ENCODE measurements around the gene ST6GAL1. TPM values are rescaled to one million over a fixed set of nuclear protein-coding genes. Genes with fewer than 3 reads are reported as not detected.

ST6GAL1 gene
- total RNA-seq, 6 experiments from 2014 or later = 389 to 574 (median 483) TPM

- no peak for ATAC-seq
- H3K4me1 ChIP-seq = peaks cover 0 to 5% (median 2%) of the 10 kb centered on the region in 4 donors
- no peak overlapping the region for H3K27ac ChIP-seq
- no peaks in the 10 kb centered on the region for H3K9me3 ChIP-seq
- TF ChIP-seq POLR2A (IDR thresholded peaks at IDR 0.05) = no peak
- no peak for TF ChIP-seq CTCF (IDR thresholded peaks at IDR 0.05)
- WGBS (ENCODE audit: insufficient coverage, low coverage, low lambda C conversion rate, missing lambda C conversion rate) = 38% methylated on average over 2 of the region's 2 CpGs
- no peaks in the 10 kb centered on the region for H3K36me3 ChIP-seq
- no peaks in the 10 kb centered on the region for H3K27me3 ChIP-seq
- H3K4me3 ChIP-seq = no peak overlapping the region
- no peak for DNase-seq
- intact Hi-C loops (cut with DNase I) = no loop called here
Measured at GRCh38 chr3:187084580-187084979, 154.3 kb downstream of the ST6GAL1 start.

- Histone ChIP-seq H3K27ac (no peak overlapping the region), H3K36me3 (no peaks in the 10 kb centered on the region), H3K4me1 (peaks cover 0 to 5% (median 0%) of the 10 kb centered on the region in 4 donors), H3K27me3 (no peaks in the 10 kb centered on the region), H3K9me3 (no peaks in the 10 kb centered on the region), H3K4me3 (no peak overlapping the region)
- ATAC-seq = peak in 1 of 4 donors; percentile 36
- TF ChIP-seq CTCF (IDR thresholded peaks at IDR 0.05) (no peak), POLR2A (IDR thresholded peaks at IDR 0.05) (no peak)
- DNase-seq = no peak
- 63% methylated on average over 4 of the region's 5 CpGs for whole genome bisulfite sequencing (ENCODE audit: insufficient coverage, low coverage, low lambda C conversion rate, missing lambda C conversion rate)
- intact Hi-C loops (cut with DNase I) = no loop called here
Measured at GRCh38 chr3:187085021-187085666, 154.8 kb downstream of the ST6GAL1 start.

GRCh38 chr3:187085933-187086332 is 155.6 kb downstream of the ST6GAL1 start:
- intact Hi-C loops (cut with DNase I) = no loop called here

DNA sequence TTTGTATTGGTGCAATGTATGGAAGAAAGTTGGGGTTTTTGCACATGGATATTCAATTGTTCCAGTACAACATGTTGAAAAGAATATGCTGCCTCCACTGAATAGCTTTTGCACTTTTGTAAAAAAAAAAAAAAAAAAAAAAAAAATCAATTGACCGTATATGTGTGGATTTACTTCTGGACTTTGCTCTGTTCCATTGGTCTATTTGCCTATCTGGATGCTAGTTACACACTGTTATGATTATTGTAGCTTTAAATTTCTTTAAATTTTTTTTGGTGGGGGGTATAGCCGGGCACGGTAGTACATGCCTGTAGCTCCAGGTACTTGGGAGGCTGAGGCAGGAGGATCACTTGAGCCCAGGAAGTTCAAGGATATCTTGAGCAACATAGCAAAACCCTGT is 156.5 kb downstream of the ST6GAL1 start:
- peak in 1 of 4 donors; percentile 47 for ATAC-seq
- H3K9me3 ChIP-seq = no peaks in the 10 kb centered on the region
- H3K36me3 ChIP-seq = no peaks in the 10 kb centered on the region
- H3K27me3 ChIP-seq = no peaks in the 10 kb centered on the region
- intact Hi-C loops (cut with DNase I) = no loop called here
- peaks cover 0 to 5% (median 0%) of the 10 kb centered on the region in 4 donors for H3K4me1 ChIP-seq
- H3K27ac ChIP-seq = no peak overlapping the region
- DNase-seq = no peak
- no peak for TF ChIP-seq POLR2A (IDR thresholded peaks at IDR 0.05)
- TF ChIP-seq CTCF (IDR thresholded peaks at IDR 0.05) = no peak
- 67% methylated on average over 3 of the region's 3 CpGs for WGBS (ENCODE audit: insufficient coverage, low coverage, low lambda C conversion rate, missing lambda C conversion rate)
- H3K4me3 ChIP-seq = no peak overlapping the region

More at GRCh38 chr3:187085933-187086332, 155.6 kb downstream of the ST6GAL1 start:
- Histone ChIP-seq H3K4me3 (no peak overlapping the region), H3K4me1 (peaks cover 0 to 5% (median 0%) of the 10 kb centered on the region in 4 donors), H3K36me3 (no peaks in the 10 kb centered on the region), H3K27me3 (no peaks in the 10 kb centered on the region), H3K27ac (no peak overlapping the region), H3K9me3 (no peaks in the 10 kb centered on the region)
- 94% methylated on average over 1 of the region's 1 CpG for WGBS (ENCODE audit: insufficient coverage, low coverage, low lambda C conversion rate, missing lambda C conversion rate)
- ATAC-seq = no peak
- DNase-seq = no peak
- no peak for TF ChIP-seq POLR2A (IDR thresholded peaks at IDR 0.05)
- no peak for TF ChIP-seq CTCF (IDR thresholded peaks at IDR 0.05)
